GM12875 (cell line): ENCODE results near the gene CSNK2A3.

ENCODE experiments used
- H3K4me3 ChIP-seq: one replicate; pipeline ENCODE4 v1.5.1; 2011; ENCODE audit warnings: low read depth, low read length, control low read depth
- TF ChIP-seq, protein P1 (sequence below): IDR thresholded peaks from 2 replicates; pipeline ENCODE4 v1.5.1; 2011; ENCODE audit warnings: low read depth, mild to moderate bottlenecking, control low read depth, inconsistent platforms, low read length, moderate library complexity, borderline replicate concordance; ENCODE audit not compliant: insufficient read depth

CSNK2A3 gene

DNA sequence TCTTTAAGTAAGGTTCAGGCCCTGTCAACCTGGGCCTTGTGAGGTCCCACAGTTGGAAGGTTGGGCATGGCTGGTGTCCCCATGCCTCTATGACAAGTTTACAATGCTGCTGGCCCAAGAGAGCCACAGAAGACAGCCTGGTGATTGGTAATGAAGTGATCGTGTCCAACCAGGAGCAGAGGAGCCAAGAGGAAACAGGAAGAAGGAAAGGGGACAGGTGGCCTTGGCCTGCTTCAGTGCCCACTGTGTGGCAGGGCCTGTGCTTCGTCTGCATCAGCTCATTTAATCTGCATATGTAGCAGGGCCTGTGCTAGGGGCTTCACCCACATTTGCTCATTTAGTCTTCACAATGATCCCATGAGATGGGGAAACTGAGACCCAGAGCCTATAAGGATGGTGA is 42.1 kb upstream of the CSNK2A3 start:
- TF ChIP-seq, protein P1, sequence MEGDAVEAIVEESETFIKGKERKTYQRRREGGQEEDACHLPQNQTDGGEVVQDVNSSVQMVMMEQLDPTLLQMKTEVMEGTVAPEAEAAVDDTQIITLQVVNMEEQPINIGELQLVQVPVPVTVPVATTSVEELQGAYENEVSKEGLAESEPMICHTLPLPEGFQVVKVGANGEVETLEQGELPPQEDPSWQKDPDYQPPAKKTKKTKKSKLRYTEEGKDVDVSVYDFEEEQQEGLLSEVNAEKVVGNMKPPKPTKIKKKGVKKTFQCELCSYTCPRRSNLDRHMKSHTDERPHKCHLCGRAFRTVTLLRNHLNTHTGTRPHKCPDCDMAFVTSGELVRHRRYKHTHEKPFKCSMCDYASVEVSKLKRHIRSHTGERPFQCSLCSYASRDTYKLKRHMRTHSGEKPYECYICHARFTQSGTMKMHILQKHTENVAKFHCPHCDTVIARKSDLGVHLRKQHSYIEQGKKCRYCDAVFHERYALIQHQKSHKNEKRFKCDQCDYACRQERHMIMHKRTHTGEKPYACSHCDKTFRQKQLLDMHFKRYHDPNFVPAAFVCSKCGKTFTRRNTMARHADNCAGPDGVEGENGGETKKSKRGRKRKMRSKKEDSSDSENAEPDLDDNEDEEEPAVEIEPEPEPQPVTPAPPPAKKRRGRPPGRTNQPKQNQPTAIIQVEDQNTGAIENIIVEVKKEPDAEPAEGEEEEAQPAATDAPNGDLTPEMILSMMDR = no peak
- no peak overlapping the region for H3K4me3 ChIP-seq

- TF ChIP-seq, protein P1 = no peak
- H3K4me3 ChIP-seq = no peak overlapping the region
These were observed 41.2 kb upstream of the CSNK2A3 start for GRCh38 chr11:11394241-11394640.

DNA sequence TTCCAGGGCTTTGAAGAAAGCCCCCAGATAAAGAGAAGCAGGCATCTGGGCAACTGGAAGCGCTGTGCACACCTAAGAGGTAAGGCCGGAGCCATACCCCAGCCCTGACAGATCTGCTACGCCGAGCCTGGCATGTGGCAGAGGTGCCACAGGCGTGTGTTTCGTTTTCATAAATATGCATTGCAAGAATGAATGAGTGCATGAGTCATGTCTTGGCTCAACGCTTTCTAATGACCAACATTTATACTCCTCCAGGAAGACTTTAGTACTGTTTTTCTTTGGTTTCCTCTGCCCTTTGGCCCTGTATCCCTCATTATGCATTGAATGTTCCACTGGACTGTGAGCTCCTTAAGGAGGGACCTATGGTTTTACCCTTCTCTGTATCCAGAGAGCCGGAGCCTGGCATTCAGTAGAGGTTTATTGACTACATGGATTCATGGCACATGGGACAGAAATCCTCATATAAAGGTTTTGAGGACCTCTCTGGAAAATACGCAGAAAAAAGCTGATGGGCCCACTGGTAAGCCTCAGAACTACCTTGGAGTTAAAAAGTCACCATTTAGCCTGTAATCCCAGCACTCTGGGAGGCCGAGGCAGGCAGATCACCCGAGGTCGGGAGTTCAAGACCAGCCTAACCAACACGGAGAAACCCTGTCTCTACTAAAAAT is 38.9 kb upstream of the CSNK2A3 start:
- TF ChIP-seq, protein P1 = no peak
- no peak overlapping the region for H3K4me3 ChIP-seq

- TF ChIP-seq, protein P1 = no peak
- no peak overlapping the region for H3K4me3 ChIP-seq
These were observed 38.1 kb upstream of the CSNK2A3 start for GRCh38 chr11:11391169-11391568.

DNA sequence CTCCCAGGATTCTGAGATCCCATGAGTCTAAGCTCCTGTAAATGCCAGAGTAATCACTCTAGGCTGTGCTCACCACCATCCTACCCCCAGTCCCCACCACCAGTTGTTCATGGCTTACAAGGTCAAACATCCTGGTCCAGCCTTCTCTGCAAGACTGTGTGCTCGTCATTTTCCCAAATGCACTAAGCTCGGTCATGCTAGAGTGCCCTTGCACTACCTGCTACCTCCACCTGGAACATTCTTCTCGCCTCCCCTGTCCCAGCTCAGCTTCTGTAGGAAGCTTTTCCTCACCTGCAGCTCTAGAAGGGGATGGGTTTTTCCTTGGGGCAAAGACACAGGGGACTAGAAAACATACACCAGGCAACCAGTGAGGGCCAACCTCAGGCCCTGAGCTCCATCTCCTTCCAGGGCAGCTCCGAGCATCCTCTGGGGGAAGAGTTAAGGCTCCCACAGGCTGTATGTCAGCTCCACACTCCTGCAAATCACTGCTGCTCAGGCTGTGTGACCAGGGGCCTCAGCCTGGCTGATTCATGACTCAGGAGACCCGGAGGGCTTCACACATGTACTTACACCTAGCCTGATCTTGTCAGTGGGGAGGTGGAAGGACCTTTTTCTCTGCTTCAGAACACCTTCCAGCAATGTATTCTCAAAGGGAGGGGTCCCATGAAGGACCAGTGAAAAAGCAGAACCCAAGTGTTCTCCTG is 37.2 kb upstream of the CSNK2A3 start:
- H3K4me3 ChIP-seq = no peak overlapping the region
- TF ChIP-seq, protein P1 = no peak

DNA sequence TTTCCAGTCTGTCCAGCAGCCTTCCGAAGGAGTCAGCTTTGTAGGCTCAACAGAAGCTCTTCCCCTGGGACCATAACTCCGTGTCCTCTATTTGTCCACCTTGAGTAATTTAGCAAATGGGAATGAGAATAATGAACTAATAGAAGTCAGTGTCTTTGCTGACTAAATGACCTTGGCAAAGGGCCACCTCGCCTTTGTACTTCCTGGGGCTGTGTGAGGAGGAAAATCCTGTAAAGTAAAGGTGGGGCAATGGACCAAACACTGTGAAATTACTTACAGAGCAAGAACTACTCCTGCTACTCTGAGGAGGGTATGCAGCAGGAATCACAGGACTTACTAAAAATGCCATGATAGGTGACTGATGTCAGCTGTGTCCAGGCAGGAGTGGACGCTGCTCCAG is 36.2 kb upstream of the CSNK2A3 start:
- H3K4me3 ChIP-seq = no peak overlapping the region

More for the DNA sequence above, 36.2 kb upstream of the CSNK2A3 start:
- TF ChIP-seq, protein P1 = no peak
